ENCODE data around the gene CD19. TPM values are rescaled to one million over a fixed set of nuclear protein-coding genes. Genes with fewer than 3 reads are reported as not detected.
"Not testable (repeated sequence)": the region's sequence is repeated elsewhere in the genome, so short reads cannot be mapped to it uniquely, and the experiment has no call there.

Gene CD19
- total RNA-seq, 2 donors from 2014 or later = 0.32 to 0.33 TPM

GRCh38 chr16:28932339-28933141 lies 769 bp downstream of the CD19 start:
- intact Hi-C loops (cut with DNase I) = no loop called here
- no peak for DNase-seq (ENCODE audit: low spot score)

DNA sequence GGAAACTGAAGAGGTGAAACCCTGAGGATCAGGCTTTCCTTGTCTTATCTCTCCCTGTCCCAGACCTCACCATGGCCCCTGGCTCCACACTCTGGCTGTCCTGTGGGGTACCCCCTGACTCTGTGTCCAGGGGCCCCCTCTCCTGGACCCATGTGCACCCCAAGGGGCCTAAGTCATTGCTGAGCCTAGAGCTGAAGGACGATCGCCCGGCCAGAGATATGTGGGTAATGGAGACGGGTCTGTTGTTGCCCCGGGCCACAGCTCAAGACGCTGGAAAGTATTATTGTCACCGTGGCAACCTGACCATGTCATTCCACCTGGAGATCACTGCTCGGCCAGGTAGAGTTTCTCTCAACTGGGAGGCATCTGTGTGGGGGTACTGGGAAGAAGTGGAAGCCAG lies 1.4 kb downstream of the CD19 start:
- intact Hi-C loops (cut with DNase I) = no loop called here

DNA sequence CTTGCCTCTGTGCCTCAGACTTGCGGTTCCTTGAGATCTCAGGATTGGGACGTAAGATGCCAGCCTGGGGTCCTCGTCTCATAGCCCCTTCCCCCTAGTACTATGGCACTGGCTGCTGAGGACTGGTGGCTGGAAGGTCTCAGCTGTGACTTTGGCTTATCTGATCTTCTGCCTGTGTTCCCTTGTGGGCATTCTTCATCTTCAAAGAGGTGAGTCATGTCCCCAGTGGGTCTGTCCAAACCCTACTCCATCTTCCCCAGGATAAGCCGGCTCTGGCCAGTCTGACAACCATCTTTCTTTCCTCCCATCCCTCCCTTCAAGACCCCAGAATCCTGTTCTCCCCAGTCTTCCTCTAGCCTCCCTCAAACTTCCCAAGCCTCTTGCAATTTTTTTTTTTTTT lies 3.6 kb downstream of the CD19 start:
- no peak for DNase-seq (ENCODE audit: low spot score)
- intact Hi-C loops (cut with DNase I) = no loop called here

More for the DNA sequence above, 1.4 kb downstream of the CD19 start:
- DNase-seq (ENCODE audit: low spot score) = no peak

- intact Hi-C loops (cut with DNase I) = no loop called here
- peak; percentile 97 for DNase-seq (ENCODE audit: low spot score)
These were observed 4.4 kb downstream of the CD19 start for GRCh38 chr16:28935924-28936783.

- no peak for DNase-seq (ENCODE audit: low spot score)
- intact Hi-C loops (cut with DNase I) = no loop called here
These were observed 5.0 kb downstream of the CD19 start for GRCh38 chr16:28936784-28937155.

DNA sequence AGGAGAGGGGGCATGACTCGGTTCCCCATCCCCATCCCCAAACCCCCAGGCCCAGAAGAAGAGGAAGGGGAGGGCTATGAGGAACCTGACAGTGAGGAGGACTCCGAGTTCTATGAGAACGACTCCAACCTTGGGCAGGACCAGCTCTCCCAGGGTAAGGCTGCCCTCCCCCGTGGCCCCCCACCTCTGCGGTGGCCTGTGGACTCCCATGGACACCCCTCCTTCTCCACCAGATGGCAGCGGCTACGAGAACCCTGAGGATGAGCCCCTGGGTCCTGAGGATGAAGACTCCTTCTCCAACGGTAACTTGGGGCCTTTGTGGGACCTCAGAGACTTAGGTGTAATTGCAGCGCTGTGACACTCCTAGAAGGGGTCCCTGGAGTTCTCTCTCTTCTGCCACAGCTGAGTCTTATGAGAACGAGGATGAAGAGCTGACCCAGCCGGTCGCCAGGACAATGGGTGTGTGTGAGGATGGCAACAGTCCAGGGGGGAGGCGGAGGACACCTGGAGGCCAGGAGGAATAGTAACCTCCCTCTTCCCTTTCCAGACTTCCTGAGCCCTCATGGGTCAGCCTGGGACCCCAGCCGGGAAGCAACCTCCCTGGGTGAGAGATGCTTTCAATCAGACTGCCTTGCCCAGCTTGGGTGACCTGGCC lies 5.6 kb downstream of the CD19 start:
- no peak for DNase-seq (ENCODE audit: low spot score)
- intact Hi-C loops (cut with DNase I) = no loop called here

GRCh38 chr16:28938721-28939120 lies 7.0 kb downstream of the CD19 start:
- intact Hi-C loops (cut with DNase I) = no loop called here
- no peak for DNase-seq (ENCODE audit: low spot score)

GRCh38 chr16:28939825-28940224 lies 8.1 kb downstream of the CD19 start:
- DNase-seq (ENCODE audit: low spot score) = not testable (repeated sequence)

DNA sequence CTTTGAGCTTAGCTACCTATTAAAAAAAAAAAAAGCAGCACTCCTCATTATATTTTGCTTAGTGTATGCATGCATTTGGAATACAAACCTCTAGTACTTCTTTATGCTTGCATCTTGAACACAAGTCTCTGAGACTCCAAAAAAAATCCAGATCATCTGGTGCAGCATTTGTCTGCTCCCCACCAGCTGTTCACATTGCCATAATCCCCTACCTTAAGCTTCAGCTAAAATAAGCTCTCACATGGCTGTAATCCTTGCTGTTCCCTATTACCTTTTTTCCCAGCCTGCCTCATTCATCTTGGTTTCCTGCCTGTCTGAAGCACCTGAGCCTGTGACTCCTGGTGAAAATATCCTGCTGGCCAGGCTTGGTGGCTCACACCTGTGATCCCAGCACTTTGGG lies 11.5 kb downstream of the CD19 start:
- no peak for DNase-seq (ENCODE audit: low spot score)
- intact Hi-C loops (cut with DNase I) = no loop called here

More at GRCh38 chr16:28939825-28940224, 8.1 kb downstream of the CD19 start:
- intact Hi-C loops (cut with DNase I) = not testable (repeated sequence)

DNA sequence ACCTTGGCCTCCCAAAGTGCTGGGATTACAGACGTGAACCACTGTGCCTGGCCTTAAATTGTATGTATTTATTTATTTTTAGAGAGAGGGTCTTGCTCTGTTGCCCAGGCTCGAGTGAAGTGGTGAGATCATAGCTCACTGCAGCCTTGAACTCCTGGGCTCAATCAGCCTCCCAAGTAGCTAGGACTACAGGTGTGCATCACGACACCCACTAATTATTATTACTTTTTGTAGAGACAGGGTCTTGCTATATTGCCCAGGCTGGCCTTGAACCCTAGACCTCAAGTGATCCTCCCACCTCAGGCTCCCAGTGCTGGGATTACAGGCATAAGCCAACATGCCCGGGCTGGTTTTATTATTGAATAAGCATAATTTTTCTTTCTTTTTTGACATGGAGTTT lies 14.9 kb downstream of the CD19 start:
- DNase-seq (ENCODE audit: low spot score) = no peak
- intact Hi-C loops (cut with DNase I) = no loop called here

GRCh38 chr16:28950648-28951409 lies 19.1 kb downstream of the CD19 start, which contains the start of gene NFATC2IP:
Gene NFATC2IP (plus strand): TSS chr16:28950937. CDS start chr16:28951012, 75 bp downstream.
- DNase-seq (ENCODE audit: low spot score) = peak; percentile 100
- intact Hi-C loops (cut with DNase I) = no loop called here

- no peak for DNase-seq (ENCODE audit: low spot score)
- intact Hi-C loops (cut with DNase I) = no loop called here
These were observed 19.7 kb downstream of the CD19 start for GRCh38 chr16:28951410-28951943.

DNA sequence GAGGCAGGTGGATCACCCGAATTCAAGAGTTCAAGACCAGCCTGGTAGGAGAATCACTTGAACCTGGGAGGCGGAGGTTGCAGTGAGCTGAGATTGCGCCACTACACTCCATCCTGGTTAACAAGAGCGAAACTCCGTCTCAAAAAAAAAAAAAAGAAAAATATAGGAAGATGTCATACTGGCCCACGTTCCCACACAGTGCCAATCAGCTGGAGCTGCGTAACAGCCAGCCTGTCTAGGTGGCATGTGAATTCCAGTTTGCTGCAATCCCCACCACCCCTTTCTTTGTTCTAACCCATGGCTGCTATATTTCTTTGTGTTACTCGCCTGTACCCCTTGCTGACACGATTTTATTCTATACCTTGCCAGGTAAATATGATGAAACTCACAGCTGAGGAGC lies 26.4 kb downstream of the CD19 start:
- no peak for DNase-seq (ENCODE audit: low spot score)
- intact Hi-C loops (cut with DNase I) = no loop called here

- DNase-seq (ENCODE audit: low spot score) = no peak
- intact Hi-C loops (cut with DNase I) = no loop called here
These were observed 27.1 kb downstream of the CD19 start for GRCh38 chr16:28958836-28959235.

DNA sequence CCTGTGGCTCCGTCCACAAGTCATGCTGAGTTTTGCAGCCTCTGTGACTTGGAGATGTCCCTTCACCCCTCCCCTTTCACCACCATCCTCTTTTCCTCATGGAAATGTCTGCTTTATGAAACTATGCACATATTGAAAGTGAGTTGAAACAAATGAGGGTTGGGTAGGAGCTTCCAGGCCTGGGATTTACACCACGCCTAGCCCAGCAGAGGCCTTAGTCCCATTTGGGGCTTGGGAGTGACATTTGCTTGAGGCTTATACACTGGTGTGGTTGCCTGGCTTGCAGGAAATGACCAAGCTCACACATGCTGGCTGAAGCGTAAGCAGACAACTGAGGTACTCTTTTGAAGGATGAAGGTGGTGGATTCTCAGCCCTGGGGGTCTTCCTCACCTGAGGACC lies 32.3 kb downstream of the CD19 start:
- intact Hi-C loops (cut with DNase I) = no loop called here
- DNase-seq (ENCODE audit: low spot score) = no peak

- intact Hi-C loops (cut with DNase I) = no loop called here
- DNase-seq (ENCODE audit: low spot score) = no peak
These were observed 32.7 kb downstream of the CD19 start for GRCh38 chr16:28964496-28964895.

GRCh38 chr16:28967156-28967555 lies 35.4 kb downstream of the CD19 start:
- intact Hi-C loops (cut with DNase I) = no loop called here
- no peak for DNase-seq (ENCODE audit: low spot score)

DNA sequence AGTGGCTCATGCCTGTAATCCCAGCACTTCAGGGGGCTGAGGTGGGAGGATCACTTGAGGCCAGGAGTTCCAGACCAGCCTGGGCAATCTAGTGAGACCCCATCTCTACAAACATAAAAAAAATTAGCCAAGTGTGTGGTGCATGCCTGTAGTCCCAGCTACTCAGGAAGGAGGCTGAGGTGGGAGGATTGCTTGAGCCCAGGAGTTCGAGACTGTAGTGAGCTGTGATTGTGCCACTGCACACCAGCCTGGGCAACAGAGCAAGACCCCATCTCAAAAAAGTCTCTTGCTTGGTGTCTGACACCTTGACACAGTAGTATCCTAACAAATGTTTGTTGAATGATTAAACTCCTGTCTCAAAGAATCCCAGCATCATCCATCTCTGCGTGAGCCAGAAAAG lies 37.9 kb downstream of the CD19 start:
- DNase-seq (ENCODE audit: low spot score); intact Hi-C loops (cut with DNase I): not testable (repeated sequence)

- peak; percentile 88 for DNase-seq (ENCODE audit: low spot score)
- intact Hi-C loops (cut with DNase I) = no loop called here
These were observed 42.3 kb downstream of the CD19 start for GRCh38 chr16:28974007-28974436.
